Coronary artery (tissue), 2 donors: Measurements from ENCODE around the gene MMP13.
"Not testable (repeated sequence)": the region's sequence is repeated elsewhere in the genome, so short reads cannot be mapped to it uniquely, and the experiment has no call there.

Experiments
- DNase-seq: peaks from one replicate; pipeline ENCODE4 v3.0.0-alpha.2; 2017; ENCODE audit warnings: low spot score
- H3K27ac ChIP-seq, 2 donors: fragments of 200-600 bp; sonication (generic); one replicate each; pipeline ENCODE4 v1.5.1; 2016 to 2019
- H3K4me3 ChIP-seq: fragments of 200-600 bp; sonication (generic); 2 replicates; pipeline ENCODE4 v1.5.1; 2016; ENCODE audit warnings: mild to moderate bottlenecking, moderate library complexity
- CTCF ChIP-seq: fragments of 200-600 bp; sonication (generic); IDR thresholded peaks from one replicate; pipeline ENCODE4 v1.5.1; 2019; ENCODE audit warnings: antibody characterized with exemption

Gene MMP13

DNA sequence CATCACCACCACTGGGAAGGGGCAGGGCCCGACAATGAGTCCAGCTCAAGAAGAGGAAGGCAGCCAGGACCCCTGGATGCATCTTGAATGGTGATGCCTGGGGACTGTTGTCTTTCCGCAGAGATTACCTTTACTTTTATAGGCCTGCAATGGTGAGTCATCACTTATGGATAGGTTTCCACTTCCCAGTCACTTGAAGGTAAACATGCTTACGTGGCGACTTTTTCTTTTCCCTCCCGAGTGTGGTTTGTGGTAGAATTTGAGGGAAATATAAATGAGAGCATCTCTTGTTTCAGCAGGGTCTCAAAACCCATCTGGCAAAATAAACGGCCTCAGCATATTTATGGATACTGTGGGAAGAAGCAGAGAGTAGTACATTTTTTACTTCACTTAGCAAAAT is at the start of gene MMP13:
TSS of gene MMP13 (minus strand) at position 109 of the 400 bp plus-strand sequence. CDS start at position 82, 27 bp downstream.
- no peak for DNase-seq
- Histone ChIP-seq H3K27ac (no peak within 1 kb of the TSS), H3K4me3 (no peak within 1 kb of the TSS)
- no peak for TF ChIP-seq CTCF

- DNase-seq, H3K4me3 ChIP-seq, H3K27ac ChIP-seq: not testable (repeated sequence)
These were observed 48.7 kb upstream of the MMP13 start for GRCh38 chr11:103004234-103004633.

- no peak overlapping the region for H3K27ac ChIP-seq
- H3K4me3 ChIP-seq, result no peak overlapping the region
- no peak for TF ChIP-seq CTCF
- no peak for DNase-seq
These were observed 38.6 kb upstream of the MMP13 start for GRCh38 chr11:102994105-102994504.

- no peak for DNase-seq
- TF ChIP-seq CTCF, result no peak
- Histone ChIP-seq H3K4me3 (no peak overlapping the region), H3K27ac (no peak overlapping the region)
These were observed 36.2 kb upstream of the MMP13 start for GRCh38 chr11:102991776-102992175.

DNA sequence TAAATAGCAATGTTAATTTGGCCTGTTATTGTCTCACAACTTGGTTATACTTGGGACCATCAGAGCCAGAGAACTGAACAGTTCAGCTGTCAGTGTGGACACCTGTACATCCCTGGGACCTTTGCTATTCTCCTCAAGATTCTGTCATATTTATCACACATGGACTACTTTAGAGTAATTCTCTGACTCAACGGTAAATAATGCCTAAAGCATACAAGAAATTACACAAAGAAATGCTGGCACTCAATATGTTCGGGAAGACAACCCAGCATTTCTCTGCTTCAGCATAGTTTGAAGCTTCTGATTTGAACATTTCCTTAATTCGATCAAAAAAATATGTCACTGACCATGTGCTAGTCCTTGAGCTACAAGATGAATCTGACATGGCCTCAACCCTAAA is 34.6 kb upstream of the MMP13 start:
- TF ChIP-seq CTCF, result no peak
- H3K4me3 ChIP-seq, result no peak overlapping the region
- DNase-seq, result no peak
- no peak overlapping the region for H3K27ac ChIP-seq

DNA sequence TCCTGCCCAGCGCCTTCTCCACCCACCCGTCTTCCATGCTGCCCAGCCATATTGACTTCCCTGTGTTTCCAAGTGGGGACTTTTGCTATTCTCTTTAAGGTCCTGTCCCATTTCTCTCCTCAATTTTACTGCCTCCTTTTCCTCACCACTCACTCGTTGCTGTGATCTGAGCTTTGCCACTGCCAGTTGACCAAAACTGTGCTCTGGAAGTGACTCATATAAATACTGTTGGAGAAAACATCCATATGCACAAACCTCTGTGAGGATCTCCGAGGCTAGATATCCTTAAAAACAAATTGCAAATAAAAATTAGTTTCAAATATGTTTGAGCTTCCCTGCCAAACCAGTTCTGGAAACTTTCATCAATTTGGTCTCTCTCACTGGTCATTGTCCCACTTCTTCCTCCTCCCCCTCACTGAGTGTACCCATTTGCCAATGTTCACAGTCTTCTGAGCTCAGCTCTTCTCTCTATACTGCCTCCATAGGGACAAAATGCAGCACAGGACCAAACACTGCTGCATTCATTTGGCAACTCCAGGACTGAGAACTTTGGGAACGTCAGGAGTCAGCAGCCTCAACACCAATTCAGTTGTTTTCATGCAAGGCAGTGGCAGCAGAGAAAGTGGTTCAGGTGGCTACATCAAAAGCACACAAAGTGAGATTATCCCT is 34.0 kb upstream of the MMP13 start:
- Histone ChIP-seq H3K4me3 (no peak overlapping the region), H3K27ac (no peak overlapping the region)
- DNase-seq, result no peak
- no peak for TF ChIP-seq CTCF

- no peak for TF ChIP-seq CTCF
- no peak for DNase-seq
- H3K4me3 ChIP-seq, result no peak overlapping the region
- H3K27ac ChIP-seq, result no peak overlapping the region
These were observed 31.3 kb upstream of the MMP13 start for GRCh38 chr11:102986815-102987214.
